Right ventricle myocardium superior (tissue), 1 donor: ENCODE results near the gene IL17RC. TPM values are rescaled to one million over a fixed set of nuclear protein-coding genes. Genes with fewer than 3 reads are reported as not detected.
A peak's percentile ranks its signal among the peaks of the same experiment; 100 is the strongest.
"Not testable (repeated sequence)": the region's sequence is repeated elsewhere in the genome, so short reads cannot be mapped to it uniquely, and the experiment has no call there.

Experiments
- ATAC-seq: fragments of 200-7000 bp; cut with Tn5 transposase; one replicate; pipeline ENCODE4 v1.9.1; 2020; ENCODE audit warnings: mild to moderate bottlenecking; ENCODE audit not compliant: poor library complexity
- DNase-seq: peaks from one replicate; pipeline ENCODE4 v3.0.0-alpha.2; 2020
- intact Hi-C: fragments of 100-400 bp; cut with DNase I; formaldehyde crosslinking; loops from one replicate; pipeline ENCODE4 v1.11.2; 2022
- total RNA-seq: library from RNA; stranded (reverse); fragmentation: NEBNext Ultra II Directional; extraction: Animal tissue kit (Norgen Biotek cat#: 25700); gene quantifications from one replicate; pipeline ENCODE4 v1.2.1, GENCODE V29; 2021
- donor health status: DM: no; HTN: yes; CAD: no; lungs with severe emphysema.

Gene IL17RC
- total RNA-seq, 1 donor from 2014 or later = 33.2 TPM

DNA sequence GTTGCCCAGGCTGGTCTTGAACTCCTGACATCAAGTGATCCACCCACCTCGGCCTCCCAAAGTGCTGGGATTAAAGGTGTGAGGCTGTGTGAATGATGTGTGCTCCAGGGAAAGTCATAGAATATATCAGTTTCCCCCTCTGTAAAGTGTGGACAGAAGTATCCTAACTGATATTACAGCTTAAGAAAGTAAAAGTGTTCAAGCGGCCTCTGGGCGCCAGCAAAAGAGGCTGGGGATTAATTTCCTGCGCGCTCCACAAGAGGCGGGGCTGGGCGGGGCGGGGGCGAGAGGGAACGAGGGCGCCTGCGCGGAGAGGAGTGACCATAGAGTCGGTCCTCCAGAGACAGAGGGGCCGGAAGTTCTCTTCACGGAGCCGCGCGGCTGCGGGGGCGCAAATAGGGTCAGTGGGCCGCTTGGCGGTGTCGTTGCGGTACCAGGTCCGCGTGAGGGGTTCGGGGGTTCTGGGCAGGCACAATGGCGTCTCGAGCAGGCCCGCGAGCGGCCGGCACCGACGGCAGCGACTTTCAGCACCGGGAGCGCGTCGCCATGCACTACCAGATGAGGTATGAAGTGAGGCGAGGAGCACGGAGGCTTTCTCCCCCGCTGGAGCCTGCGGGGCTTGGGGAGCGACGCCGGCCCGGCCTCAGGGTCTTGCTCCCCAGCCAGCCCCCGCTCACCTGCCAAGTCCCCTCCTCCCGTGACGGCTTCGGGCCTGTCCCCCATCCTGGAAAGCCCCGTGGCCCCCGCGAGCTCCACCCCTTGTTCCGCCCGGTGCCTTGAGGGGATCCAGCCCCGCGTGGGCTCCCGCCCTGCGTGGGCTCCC lies 26.4 kb upstream of the IL17RC start, which contains the start of gene JAGN1:
TSS of gene JAGN1 (plus strand) at position 362 of the 823 bp plus-strand sequence. CDS start at position 475, 113 bp downstream.
- peak; percentile 93 for DNase-seq
- intact Hi-C loops = no loop called here
- peak; percentile 99 for ATAC-seq

DNA sequence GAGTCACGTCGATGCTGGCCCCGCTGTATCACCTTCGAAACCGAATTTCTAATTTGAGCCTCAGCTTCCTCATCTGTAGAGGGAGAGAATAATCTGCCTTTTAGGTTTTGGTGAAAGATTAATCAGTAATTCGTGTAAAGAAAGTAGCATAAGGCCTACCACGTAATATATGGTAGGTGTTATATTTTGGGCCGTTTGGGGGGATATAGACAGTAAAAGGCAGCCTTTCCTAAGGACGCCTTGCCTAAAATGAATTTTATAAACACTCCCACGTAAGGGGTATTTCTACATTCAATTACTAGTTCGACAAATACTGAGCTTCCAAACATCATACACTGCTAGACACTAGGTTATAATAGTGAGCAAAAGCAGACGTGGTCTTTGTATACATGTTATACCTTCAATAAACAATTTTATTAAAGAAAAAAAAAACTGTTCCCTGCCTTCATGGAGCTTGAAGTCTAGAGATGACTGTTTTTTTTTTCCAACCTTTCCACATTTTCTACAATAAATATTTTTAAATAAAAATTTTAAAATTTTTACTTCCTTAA lies 25.8 kb upstream of the IL17RC start:
- ATAC-seq (no peak), DNase-seq (no peak)
- intact Hi-C loops = no loop called here

DNA sequence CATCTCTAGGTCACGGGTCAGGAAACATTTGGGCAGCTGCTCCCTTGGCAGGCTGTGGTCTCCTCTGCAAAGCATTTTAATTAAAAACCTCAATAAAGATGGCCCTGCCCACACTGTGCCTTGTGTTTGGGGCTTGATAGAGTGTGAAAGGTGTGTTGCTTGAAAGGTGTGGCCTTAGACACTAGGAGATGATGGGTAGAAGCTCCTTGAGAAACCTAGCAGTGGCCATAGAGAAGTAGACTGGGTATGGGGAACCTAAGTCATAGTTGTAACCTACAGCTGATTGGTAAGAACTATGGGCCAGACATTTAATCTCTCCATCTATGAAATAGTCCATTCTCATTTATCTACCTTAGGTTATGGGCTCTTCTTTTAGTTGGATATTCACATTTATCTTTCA lies 23.2 kb upstream of the IL17RC start:
- no peak for DNase-seq
- intact Hi-C loops = no loop called here
- ATAC-seq = no peak

DNA sequence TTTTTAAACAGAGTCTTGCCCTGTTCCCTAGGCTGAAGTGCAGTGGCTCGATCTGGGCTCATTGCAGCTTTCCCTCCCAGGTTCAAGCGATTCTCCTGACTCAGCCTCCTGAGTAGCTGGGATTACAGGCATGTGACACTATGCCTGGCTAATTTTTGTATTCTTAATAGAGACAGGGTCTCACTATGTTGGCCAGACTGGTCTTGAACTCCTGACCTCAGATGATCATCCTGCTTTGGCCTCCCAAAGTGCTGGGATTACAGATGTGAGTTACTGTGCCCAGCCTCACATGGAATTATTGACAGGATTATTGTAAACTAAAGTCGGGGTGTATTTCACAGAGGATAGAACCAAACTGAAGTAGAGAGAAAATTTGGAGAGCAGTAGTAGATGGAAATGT lies 21.2 kb upstream of the IL17RC start:
- ATAC-seq, DNase-seq, intact Hi-C loops: not testable (repeated sequence)

DNA sequence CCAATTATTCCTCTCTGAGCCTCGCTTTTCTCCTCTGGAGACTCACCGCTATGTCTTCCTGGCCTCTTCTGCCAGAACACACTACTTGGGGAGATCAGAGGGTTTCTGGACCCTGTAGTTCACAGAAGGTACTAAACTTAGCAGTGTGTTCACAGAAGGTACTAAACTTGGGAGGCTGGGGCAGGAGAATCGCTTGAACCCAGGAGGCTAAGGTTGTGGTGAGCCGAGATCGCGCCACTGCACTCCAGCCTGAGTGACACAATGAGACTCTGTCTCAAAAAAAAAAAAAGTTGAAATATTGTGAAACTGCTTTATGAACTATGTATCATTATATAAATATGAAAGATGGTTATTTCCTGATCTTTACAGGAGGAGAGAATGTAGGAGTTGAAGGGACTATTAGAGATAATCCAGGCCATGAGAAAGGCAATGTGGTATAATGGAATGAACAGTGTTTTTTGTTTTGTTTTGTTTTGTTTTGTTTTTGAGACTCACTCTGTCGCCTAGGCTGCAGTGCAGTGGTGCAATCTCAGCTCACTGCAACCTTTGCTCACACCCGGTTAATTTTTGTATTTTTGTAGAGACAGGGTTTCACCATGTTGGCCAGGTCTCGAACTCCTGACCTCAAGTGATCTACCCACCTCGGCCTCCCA lies 20.0 kb upstream of the IL17RC start:
- intact Hi-C loops, DNase-seq, ATAC-seq: not testable (repeated sequence)

DNA sequence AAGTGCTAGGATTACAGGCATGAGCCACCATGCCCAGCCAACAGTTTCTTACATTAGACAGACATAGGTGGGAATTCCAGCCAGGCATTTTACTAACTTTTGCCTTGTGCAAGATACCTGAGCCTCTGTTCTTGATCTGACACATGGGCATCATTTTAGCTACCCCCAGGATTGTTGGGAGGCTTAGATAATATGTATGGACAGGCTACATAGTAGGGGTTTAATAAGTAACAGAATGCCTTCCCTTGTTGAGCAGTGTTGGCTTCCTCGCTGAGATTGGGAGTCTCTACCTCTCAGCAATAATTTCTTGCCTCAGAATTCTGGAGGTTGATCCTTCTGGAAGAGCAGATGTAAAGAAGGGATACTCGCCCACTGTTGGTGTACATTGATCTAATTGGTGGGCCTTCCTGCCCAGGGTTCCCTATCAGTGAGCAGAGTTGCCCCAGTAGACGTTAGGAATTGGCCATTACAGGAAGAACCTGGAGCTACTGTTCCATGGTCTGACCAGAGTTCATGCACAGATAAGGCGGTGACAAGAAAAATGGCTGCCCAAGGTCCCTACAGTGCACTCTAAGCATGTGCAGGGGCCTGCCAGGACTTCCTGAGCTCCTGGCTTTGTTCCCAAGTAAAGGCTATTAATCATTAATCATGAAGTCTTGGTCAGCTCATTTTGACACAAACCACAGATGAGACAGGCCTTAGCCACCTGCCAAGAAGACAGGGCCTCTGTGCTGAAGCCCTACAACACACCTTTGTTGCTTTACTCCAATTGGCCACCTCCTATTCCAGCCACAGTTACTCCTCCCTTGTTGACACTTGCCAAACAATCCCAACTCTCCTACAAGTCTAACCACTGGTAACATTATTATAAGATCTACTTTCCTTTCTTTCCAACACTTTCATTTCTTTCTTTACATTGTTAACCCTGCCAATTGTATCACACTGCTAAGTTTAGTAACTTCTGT lies 19.2 kb upstream of the IL17RC start:
- ATAC-seq = peak; percentile 51
- intact Hi-C loops = no loop called here
- DNase-seq = no peak

DNA sequence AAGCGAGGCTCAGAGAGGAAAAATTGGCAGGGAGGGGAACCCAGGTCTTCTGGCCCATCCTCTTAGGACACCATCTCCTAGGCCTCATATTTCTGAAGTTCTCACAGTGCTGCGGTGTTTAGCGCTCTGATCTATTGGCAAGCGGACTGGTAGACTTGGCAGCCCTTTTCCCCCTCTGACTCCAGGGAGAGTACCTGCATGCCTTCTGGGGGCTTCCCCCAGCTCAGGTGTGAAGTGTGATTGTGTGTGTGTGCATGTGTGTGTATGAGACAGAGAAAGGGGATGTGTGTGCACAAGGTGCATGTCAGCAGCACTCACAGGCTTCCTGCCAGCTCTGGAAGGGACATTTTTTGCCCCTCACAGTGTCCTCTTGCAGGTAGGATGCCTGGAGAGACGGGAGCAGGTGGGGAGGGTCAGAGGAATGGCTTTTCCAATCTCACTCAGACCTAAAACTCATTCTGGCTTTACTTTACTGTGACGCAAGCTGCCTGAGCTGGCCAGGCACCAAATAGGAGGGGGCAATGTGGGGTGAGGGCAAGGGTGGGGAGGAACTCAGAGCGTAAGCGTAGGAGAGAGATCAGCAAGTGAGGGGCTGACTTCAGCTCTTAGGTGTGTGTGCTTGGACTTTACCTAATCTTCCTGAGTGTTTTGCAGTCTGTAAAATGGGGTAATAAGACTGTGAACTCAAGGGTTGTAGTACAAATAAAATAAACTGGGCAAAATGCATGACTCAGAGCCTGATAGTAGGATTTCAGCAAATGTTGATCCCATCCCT lies 18.2 kb upstream of the IL17RC start:
- ATAC-seq = no peak
- intact Hi-C loops = no loop called here
- DNase-seq = no peak

DNA sequence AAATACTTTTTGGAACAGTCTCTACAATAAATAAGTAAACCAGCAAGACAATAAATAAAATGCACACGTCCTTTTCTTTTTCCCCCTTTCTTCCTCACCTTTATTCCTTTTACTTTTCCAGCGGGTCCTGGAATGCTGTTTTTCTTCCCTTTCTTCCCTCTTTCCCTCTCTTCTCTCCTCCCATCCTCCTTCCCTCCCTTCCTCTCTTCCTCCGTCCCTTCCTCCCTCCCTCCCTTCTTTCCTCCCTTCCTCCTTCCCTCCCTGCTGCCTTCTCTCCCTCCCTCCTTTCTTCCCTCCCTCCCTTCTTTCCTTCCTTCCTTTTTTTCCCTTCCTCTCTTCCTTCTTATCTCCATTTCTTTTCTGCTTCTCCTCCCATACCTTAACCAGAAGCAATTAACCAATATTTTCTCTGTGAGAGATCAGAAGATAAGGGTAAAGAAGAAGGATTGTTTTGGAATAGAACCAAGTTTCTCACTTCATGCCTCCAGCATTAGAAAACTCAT lies 17.6 kb upstream of the IL17RC start:
- no peak for ATAC-seq
- intact Hi-C loops = no loop called here
- no peak for DNase-seq

DNA sequence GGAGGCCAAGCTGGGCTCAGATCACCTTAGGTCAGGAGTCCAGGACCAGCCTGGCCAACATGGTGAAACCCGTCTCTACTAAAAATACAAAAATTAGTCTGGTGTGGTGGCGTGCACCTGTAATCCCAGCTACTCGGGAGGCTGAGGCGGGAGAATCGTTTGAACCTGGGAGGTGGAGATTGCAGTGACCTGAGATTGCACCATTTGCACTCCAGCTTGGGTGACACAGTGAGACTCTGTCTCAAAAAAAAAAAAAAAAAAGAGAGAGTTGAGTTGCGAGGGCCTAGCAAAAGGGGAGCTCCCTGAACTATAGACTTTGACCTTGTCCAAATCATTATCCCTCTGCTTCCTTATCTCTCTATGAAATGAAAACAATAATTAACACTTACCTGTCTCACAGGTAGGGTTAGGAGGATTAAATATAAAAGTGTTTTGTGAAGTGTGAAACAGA lies 15.9 kb upstream of the IL17RC start:
- ATAC-seq, DNase-seq, intact Hi-C loops: not testable (repeated sequence)

DNA sequence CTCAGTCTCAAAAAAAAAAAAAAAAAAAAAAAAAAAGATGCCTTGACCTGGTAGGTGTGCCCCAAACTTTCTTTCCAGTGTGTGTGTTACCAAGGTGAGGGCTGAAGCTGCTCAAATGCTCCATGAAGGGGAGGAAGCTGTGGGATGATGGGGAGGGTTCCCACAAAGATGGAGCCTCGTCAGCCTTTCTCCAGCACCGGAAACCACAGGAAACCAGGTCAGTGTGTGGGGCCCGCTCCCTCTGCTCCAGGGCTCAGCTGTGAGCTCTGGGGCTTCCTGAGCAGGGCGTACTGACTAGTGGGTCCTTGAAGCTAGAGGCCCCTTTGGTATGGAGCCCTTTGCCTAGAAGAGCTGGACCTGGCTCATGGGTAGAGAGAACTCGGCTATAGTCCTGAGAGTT lies 14.9 kb upstream of the IL17RC start:
- DNase-seq = no peak
- ATAC-seq = no peak
- intact Hi-C loops = no loop called here

DNA sequence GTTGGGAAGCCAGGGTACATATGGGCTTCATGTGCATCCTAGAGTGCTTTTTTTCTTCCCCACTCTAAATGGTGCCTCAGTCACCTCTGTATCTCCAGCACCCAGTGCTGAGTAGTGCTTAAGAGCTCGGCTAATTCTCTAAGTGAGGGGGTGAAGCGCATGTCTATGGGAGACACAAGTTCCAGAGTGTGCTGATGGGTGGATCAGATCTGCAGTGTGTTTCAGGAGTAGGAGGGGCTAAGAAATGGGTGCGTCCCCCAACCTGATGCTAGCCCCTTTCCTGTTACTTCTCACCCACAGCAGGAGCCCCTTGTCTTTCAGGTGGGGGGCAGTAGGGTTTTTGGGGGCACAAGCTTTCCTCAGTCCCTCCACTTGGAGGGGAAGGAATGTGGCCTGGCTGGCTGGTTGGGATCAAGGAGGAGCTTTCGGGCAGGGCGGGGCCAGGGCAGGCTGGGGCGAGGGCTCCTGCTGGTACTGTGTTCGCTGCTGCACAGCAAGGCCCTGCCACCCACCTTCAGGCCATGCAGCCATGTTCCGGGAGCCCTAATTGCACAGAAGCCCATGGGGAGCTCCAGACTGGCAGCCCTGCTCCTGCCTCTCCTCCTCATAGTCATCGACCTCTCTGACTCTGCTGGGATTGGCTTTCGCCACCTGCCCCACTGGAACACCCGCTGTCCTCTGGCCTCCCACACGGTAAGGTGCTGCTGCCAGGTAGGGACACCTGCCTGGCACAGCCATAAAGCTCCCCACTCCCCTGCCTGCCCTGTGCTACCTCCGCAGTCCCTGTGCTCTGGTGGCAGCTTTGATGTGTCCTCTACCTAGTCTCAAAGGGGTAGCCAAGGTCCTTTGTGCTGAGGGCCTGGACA lies 14.3 kb upstream of the IL17RC start, which contains the start of gene IL17RE:
TSS of gene IL17RE (plus strand) at position 477 of the 866 bp plus-strand sequence. CDS start at position 562, 85 bp downstream.
- ATAC-seq (peak; percentile 41), DNase-seq (no peak)
- intact Hi-C loops = no loop called here

DNA sequence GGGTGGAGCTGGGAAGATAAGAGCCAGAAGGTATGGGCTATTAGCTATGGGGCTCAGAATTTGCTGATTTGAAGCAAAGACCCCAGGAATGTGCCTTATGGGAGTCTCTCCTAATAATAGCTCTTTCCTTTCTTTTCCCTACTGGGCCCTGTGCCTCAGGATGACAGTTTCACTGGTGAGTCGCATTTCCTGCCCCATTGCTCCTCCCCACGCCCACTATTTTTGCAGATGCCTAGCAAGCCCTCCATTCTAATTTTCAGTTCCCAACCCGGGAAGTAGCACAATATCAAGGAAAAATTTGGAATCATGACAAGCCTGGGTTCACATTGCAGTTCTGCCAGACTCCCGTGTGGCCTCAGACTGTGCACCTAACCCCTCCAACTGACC lies 13.7 kb upstream of the IL17RC start:
- intact Hi-C loops = no loop called here
- DNase-seq (no peak), ATAC-seq (no peak)

DNA sequence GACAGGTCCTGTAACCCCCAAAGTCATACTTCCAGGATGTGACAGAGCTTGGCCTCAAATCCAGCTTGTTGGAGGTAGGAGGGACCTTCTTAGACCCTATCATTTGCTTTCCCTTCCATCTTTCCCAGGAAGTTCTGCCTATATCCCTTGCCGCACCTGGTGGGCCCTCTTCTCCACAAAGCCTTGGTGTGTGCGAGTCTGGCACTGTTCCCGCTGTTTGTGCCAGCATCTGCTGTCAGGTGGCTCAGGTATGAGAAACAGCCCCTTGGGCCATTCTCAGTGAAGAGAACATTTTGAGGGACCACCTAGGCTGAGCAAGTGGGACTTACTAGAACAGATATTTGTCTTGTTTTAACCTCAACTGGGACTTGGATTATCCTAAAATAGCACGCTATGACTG lies 13.0 kb upstream of the IL17RC start:
- ATAC-seq (no peak), DNase-seq (no peak)
- intact Hi-C loops = no loop called here

DNA sequence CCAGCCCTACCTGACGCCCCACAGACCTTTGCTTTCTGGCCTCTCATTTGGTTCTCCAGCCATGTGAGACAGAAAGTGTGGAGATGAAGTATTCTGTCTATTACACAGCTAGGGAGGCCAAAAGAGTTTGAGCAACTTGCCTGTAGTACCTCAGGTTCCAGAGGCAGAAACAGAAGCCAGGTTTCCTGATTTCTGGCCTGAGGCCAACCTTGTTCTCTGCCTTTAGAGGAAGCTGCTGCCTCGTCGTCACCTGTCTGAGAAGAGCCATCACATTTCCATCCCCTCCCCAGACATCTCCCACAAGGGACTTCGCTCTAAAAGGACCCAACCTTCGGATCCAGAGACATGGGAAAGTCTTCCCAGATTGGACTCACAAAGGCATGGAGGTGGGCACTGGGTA lies 10.4 kb upstream of the IL17RC start:
- intact Hi-C loops = no loop called here
- DNase-seq (no peak), ATAC-seq (no peak)

DNA sequence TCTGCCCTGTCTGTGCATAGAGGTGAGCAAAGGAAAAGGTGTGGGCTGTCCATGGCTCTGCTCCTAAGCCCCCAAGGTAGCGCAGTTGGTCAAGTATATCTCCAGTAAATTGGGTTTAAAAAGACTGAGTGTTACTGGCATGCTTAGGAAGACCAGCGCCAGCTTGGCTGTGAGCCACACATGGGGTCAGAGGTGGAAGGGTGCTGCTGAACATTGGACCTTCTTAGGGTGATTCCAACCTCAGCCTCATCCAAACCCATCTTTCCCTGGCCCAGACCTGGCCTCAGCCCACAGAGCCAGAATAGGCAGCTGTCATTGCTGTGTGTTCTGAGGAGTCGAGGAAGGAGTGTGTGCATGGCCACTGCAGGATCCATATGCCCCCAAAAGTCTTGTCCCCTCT lies 8.6 kb upstream of the IL17RC start:
- intact Hi-C loops = no loop called here
- DNase-seq = no peak
- ATAC-seq = no peak

DNA sequence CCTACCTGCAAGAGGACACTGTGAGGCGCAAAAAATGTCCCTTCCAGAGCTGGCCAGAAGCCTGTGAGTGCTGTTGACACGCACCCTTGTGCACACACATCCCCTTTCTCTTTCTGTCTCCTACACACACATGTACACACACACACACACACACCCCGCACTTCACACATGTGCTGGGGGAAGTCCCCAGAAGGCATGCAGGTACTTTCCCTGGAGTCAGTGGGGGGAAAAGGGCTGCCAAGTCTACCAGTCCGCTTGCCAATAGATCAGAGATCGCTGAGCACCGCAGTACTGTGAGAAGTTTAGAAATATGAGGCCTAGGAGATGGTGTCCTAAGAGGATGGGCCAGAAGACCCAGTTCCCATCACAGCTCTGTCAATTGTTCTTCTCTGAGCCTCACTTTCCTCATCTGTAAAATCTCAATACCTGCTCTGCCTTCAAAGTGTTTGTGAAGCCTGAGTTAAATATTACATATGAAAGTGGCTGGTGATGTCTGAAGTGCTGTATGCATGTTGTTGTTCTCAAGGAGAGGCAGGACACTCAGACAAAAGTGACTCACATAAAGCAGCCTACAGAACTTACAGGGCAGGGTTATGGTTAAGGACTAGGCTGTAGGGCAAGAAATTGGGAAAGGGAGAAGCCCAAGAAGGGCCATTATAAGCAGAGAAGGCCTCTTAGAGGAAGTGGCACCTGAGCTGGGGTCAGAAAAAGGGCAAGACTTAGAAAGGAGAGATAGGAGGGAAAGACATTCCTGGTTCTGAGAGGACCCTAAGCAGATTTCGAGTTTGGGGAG lies 7.5 kb upstream of the IL17RC start:
- intact Hi-C loops = no loop called here

More for the DNA sequence above, 7.5 kb upstream of the IL17RC start:
- ATAC-seq = no peak
- no peak for DNase-seq
